Transverse colon (tissue), 4 donors: ENCODE measurements around the gene CCSER2.

ENCODE experiments used
- EP300 ChIP-seq: sonication (generic); formaldehyde crosslinking; IDR thresholded peaks from one replicate; pipeline ENCODE4 v1.6.1; 2017; ENCODE audit warnings: antibody characterized with exemption, low read depth
- POLR2A ChIP-seq: fragments of 450-650 bp; IDR thresholded peaks from one replicate; pipeline ENCODE4 v1.6.1; 2016; ENCODE audit warnings: antibody characterized with exemption, mild to moderate bottlenecking, moderate library complexity
- POLR2AphosphoS5 ChIP-seq, 3 donors: sonication (generic); formaldehyde crosslinking; IDR thresholded peaks; one replicate each; pipeline ENCODE4 v1.6.1; 2016; ENCODE audit warnings: antibody characterized with exemption in 3 of 3
- TF ChIP-seq, protein P1 (sequence below), 5 experiments: fragments of 200-600 bp in 3 of 5; fragments of 450-650 bp in 2 of 5; sonication (generic) in 3 of 5; IDR thresholded peaks; 1 replicate in 2 of 5; 2 replicates in 3 of 5; pipeline ENCODE4 v1.5.1; 2016 to 2017; ENCODE audit warnings: antibody characterized with exemption in 5 of 5, inconsistent platforms in 3 of 5, mild to moderate bottlenecking in 2 of 5, moderate library complexity in 1 of 5

DNA sequence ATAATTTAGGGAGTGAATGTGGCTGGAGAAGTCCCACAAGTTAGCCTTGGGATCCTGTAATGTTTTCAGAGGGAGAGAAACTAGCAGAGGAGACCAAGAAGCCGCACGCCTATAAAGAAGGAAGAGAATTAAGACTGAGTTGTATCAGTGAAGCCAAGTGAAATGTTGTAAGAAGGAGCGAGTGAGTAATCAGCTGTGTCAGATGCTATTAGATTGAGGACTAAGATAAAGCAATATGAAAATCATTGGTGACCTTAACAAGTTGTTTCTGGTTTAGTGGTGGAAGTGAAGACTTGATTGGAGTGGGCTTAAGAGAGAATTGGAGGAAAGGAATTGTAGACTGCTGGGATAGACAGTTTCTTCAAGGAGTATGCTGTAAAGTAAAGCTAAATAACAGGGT, 8.8 kb downstream of the CCSER2 start:
- TF ChIP-seq, protein P1, sequence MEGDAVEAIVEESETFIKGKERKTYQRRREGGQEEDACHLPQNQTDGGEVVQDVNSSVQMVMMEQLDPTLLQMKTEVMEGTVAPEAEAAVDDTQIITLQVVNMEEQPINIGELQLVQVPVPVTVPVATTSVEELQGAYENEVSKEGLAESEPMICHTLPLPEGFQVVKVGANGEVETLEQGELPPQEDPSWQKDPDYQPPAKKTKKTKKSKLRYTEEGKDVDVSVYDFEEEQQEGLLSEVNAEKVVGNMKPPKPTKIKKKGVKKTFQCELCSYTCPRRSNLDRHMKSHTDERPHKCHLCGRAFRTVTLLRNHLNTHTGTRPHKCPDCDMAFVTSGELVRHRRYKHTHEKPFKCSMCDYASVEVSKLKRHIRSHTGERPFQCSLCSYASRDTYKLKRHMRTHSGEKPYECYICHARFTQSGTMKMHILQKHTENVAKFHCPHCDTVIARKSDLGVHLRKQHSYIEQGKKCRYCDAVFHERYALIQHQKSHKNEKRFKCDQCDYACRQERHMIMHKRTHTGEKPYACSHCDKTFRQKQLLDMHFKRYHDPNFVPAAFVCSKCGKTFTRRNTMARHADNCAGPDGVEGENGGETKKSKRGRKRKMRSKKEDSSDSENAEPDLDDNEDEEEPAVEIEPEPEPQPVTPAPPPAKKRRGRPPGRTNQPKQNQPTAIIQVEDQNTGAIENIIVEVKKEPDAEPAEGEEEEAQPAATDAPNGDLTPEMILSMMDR (IDR thresholded peaks at IDR 0.05) = no peak
- no peak for TF ChIP-seq POLR2A
- no peak for TF ChIP-seq EP300
- TF ChIP-seq POLR2AphosphoS5 (IDR thresholded peaks at IDR 0.05) = no peak
